HEK293 (cell line): Measurements from ENCODE around the gene PSMD9.

ENCODE experiments used
- CTCF ChIA-PET: fragments of 350-600 bp; formaldehyde crosslinking; extraction: SDS; loops from one replicate; lab custom pipeline; 2021; ENCODE audit warnings: antibody characterized with exemption; lab: Yijun Ruan, JAX
- POLR2A ChIA-PET: fragments of 300-600 bp; formaldehyde crosslinking; extraction: SDS; loops from one replicate; lab custom pipeline; 2020; ENCODE audit warnings: antibody characterized with exemption, inconsistent platforms; lab: Yijun Ruan, JAX
- H3K27ac ChIP-seq: fragments of 200-500 bp; sonication (Bioruptor generic); 2 replicates; pipeline ENCODE4 v1.5.1; 2014; ENCODE audit warnings: low read depth, low read length, control low read depth, inconsistent platforms; ENCODE audit errors: extremely low read depth
- H3K36me3 ChIP-seq, 2 experiments: fragments of 200-500 bp in 1 of 2; sonication (Bioruptor generic) in 1 of 2; 1 replicate in 1 of 2; 2 replicates in 1 of 2; pipeline ENCODE4 v1.5.1; 2014 to 2017; ENCODE audit warnings: inconsistent platforms in 2 of 2, low read length in 2 of 2; ENCODE audit not compliant: control insufficient read depth in 2 of 2, insufficient read depth in 1 of 2
- H3K4me1 ChIP-seq: fragments of 200-500 bp; sonication (Bioruptor generic); 2 replicates; pipeline ENCODE4 v1.5.1; 2014; ENCODE audit warnings: mild to moderate bottlenecking, low read length, inconsistent platforms; ENCODE audit not compliant: control insufficient read depth, insufficient read depth
- H3K4me3 ChIP-seq: 2 replicates; pipeline ENCODE4 v1.5.1; 2011; ENCODE audit warnings: low read depth, mild to moderate bottlenecking, control low read depth, low read length, moderate library complexity
- H3K9me3 ChIP-seq: fragments of 200-500 bp; sonication (Bioruptor generic); 2 replicates; pipeline ENCODE4 v1.5.1; 2014; ENCODE audit warnings: low read depth, low read length, inconsistent platforms; ENCODE audit not compliant: control insufficient read depth, insufficient read depth
- GLIS2 ChIP-seq: fragments of 450-650 bp; formaldehyde crosslinking; IDR thresholded peaks from 2 replicates; pipeline ENCODE4 v1.5.1; 2016; ENCODE audit warnings: missing biosample characterization, missing genetic modification characterization
- KLF8 ChIP-seq: fragments of 450-650 bp; formaldehyde crosslinking; IDR thresholded peaks from 2 replicates; pipeline ENCODE4 v1.5.1; 2016; ENCODE audit warnings: missing biosample characterization, missing genetic modification characterization
- MYNN ChIP-seq: fragments of 450-650 bp; formaldehyde crosslinking; IDR thresholded peaks from 2 replicates; pipeline ENCODE4 v1.5.1; 2016; ENCODE audit warnings: missing biosample characterization, missing genetic modification characterization, borderline replicate concordance
- OVOL3 ChIP-seq: fragments of 450-650 bp; formaldehyde crosslinking; IDR thresholded peaks from 2 replicates; pipeline ENCODE4 v1.5.1; 2016; ENCODE audit warnings: missing biosample characterization, missing genetic modification characterization
- PRDM2 ChIP-seq: fragments of 450-650 bp; formaldehyde crosslinking; IDR thresholded peaks from 2 replicates; pipeline ENCODE4 v1.5.1; 2016; ENCODE audit warnings: missing biosample characterization, missing genetic modification characterization, borderline replicate concordance
- PRDM6 ChIP-seq: fragments of 450-650 bp; formaldehyde crosslinking; IDR thresholded peaks from 2 replicates; pipeline ENCODE4 v1.5.1; 2017; ENCODE audit warnings: missing biosample characterization, missing genetic modification characterization
- SP3 ChIP-seq: fragments of 450-650 bp; formaldehyde crosslinking; IDR thresholded peaks from 2 replicates; pipeline ENCODE4 v1.5.1; 2016; ENCODE audit warnings: missing biosample characterization, missing genetic modification characterization
- WT1 ChIP-seq: fragments of 450-650 bp; formaldehyde crosslinking; IDR thresholded peaks from 2 replicates; pipeline ENCODE4 v1.5.1; 2016; ENCODE audit warnings: missing biosample characterization, missing genetic modification characterization
- ZNF221 ChIP-seq: fragments of 450-650 bp; formaldehyde crosslinking; IDR thresholded peaks from 2 replicates; pipeline ENCODE4 v1.5.1; 2017; ENCODE audit warnings: missing biosample characterization, missing genetic modification characterization, borderline replicate concordance
- ZNF23 ChIP-seq: fragments of 450-650 bp; formaldehyde crosslinking; IDR thresholded peaks from 2 replicates; pipeline ENCODE4 v1.5.1; 2016; ENCODE audit warnings: missing biosample characterization, missing genetic modification characterization, borderline replicate concordance
- ZNF302 ChIP-seq: fragments of 450-650 bp; formaldehyde crosslinking; IDR thresholded peaks from 2 replicates; pipeline ENCODE4 v1.5.1; 2016; ENCODE audit warnings: missing biosample characterization, missing genetic modification characterization, low read depth
- ZNF324 ChIP-seq: fragments of 450-650 bp; formaldehyde crosslinking; IDR thresholded peaks from 2 replicates; pipeline ENCODE4 v1.5.1; 2016; ENCODE audit warnings: missing biosample characterization, missing genetic modification characterization
- ZNF350 ChIP-seq: fragments of 450-650 bp; formaldehyde crosslinking; IDR thresholded peaks from 2 replicates; pipeline ENCODE4 v1.5.0; 2017; ENCODE audit warnings: missing biosample characterization, mild to moderate bottlenecking, missing genetic modification characterization
- ZNF426 ChIP-seq: fragments of 450-650 bp; formaldehyde crosslinking; IDR thresholded peaks from 2 replicates; pipeline ENCODE4 v1.5.1; 2017; ENCODE audit warnings: missing biosample characterization, missing genetic modification characterization, mild to moderate bottlenecking, inconsistent platforms, moderate library complexity
- ZNF433 ChIP-seq: fragments of 450-650 bp; formaldehyde crosslinking; IDR thresholded peaks from 2 replicates; pipeline ENCODE4 v1.5.1; 2016; ENCODE audit warnings: missing biosample characterization, missing genetic modification characterization, low read depth
- ZNF580 ChIP-seq: fragments of 450-650 bp; formaldehyde crosslinking; IDR thresholded peaks from 2 replicates; pipeline ENCODE4 v1.5.1; 2016; ENCODE audit warnings: missing biosample characterization, missing genetic modification characterization
- ZNF600 ChIP-seq: fragments of 450-650 bp; formaldehyde crosslinking; IDR thresholded peaks from 2 replicates; pipeline ENCODE4 v1.5.1; 2016; ENCODE audit warnings: missing biosample characterization, missing genetic modification characterization
- ZNF658 ChIP-seq: fragments of 450-650 bp; formaldehyde crosslinking; IDR thresholded peaks from 2 replicates; pipeline ENCODE4; 2016; ENCODE audit warnings: missing biosample characterization, missing genetic modification characterization
- ZNF707 ChIP-seq: fragments of 450-650 bp; formaldehyde crosslinking; IDR thresholded peaks from 2 replicates; pipeline ENCODE4 v1.5.1; 2016; ENCODE audit warnings: missing biosample characterization, missing genetic modification characterization
- ZNF837 ChIP-seq: fragments of 450-650 bp; formaldehyde crosslinking; IDR thresholded peaks from 2 replicates; pipeline ENCODE4 v1.5.1; 2016; ENCODE audit warnings: missing biosample characterization, missing genetic modification characterization
- ZSCAN23 ChIP-seq: fragments of 450-650 bp; formaldehyde crosslinking; IDR thresholded peaks from 2 replicates; pipeline ENCODE4 v1.5.1; 2016; ENCODE audit warnings: missing biosample characterization, missing genetic modification characterization

Gene PSMD9

GRCh38 chr12:121942145-121942718 is 53.6 kb downstream of the PSMD9 start (continued):
- TF ChIP-seq ZNF350 (tag by site-specific recombination) (no peak), GLIS2 (tag by site-specific recombination) (no peak), MYNN (tag by site-specific recombination) (no peak), ZSCAN23 (tag by site-specific recombination) (no peak), ZNF221 (tag by site-specific recombination) (no peak), ZNF658 (tag by site-specific recombination) (no peak)
- TF ChIP-seq, all 188 proteins: peak for 0

GRCh38 chr12:121943926-121944325 is 55.3 kb downstream of the PSMD9 start:
- no peak overlapping the region for H3K27ac ChIP-seq
- H3K9me3 ChIP-seq = no peaks in the 10 kb centered on the region
- no peak for TF ChIP-seq ZNF837 (tag by site-specific recombination)
- no peak for TF ChIP-seq ZNF600
- TF ChIP-seq OVOL3 (tag by site-specific recombination) = no peak
- TF ChIP-seq PRDM2 = no peak
- no peak for TF ChIP-seq ZNF302
- TF ChIP-seq ZNF580 = no peak
- no peak for TF ChIP-seq SP3
- no peak for TF ChIP-seq ZNF433 (tag by site-specific recombination)
- no peak for TF ChIP-seq ZNF324 (tag by site-specific recombination)
- no peak for TF ChIP-seq ZNF426 (tag by site-specific recombination)
- TF ChIP-seq WT1 (tag by site-specific recombination) = no peak
- TF ChIP-seq PRDM6 = no peak
- no peak for TF ChIP-seq ZNF707
- no peak for TF ChIP-seq ZNF23 (tag by site-specific recombination)
- TF ChIP-seq KLF8 (tag by site-specific recombination) = no peak
- TF ChIP-seq, all 188 proteins: peak for 0
- Histone ChIP-seq H3K36me3 (peaks cover 0 to 10% of the 10 kb centered on the region in 2 experiments; a peak in 2 of 3 replicates), H3K4me3 (no peak overlapping the region), H3K4me1 (no peaks in the 10 kb centered on the region)
- ChIA-PET CTCF (interaction anchor here (0.6 to 1.2 kb wide), 2 partner anchors 110 to 149 kb away, joined by 3 to 4 read pairs; no protein-coding TSS in a partner anchor), POLR2A (no interaction called here)
